GM12872 (cell line): ENCODE measurements around the gene MRPS26.

ENCODE experiments used
- TF ChIP-seq, protein P1 (sequence below): IDR thresholded peaks from 3 replicates; pipeline ENCODE4 v1.5.1; 2011; ENCODE audit warnings: low read depth, mild to moderate bottlenecking, low read length, moderate library complexity; ENCODE audit not compliant: insufficient read depth

MRPS26 gene

GRCh38 chr20:3067139-3068014 lies 21.5 kb downstream of the MRPS26 start:
- TF ChIP-seq, protein P1, sequence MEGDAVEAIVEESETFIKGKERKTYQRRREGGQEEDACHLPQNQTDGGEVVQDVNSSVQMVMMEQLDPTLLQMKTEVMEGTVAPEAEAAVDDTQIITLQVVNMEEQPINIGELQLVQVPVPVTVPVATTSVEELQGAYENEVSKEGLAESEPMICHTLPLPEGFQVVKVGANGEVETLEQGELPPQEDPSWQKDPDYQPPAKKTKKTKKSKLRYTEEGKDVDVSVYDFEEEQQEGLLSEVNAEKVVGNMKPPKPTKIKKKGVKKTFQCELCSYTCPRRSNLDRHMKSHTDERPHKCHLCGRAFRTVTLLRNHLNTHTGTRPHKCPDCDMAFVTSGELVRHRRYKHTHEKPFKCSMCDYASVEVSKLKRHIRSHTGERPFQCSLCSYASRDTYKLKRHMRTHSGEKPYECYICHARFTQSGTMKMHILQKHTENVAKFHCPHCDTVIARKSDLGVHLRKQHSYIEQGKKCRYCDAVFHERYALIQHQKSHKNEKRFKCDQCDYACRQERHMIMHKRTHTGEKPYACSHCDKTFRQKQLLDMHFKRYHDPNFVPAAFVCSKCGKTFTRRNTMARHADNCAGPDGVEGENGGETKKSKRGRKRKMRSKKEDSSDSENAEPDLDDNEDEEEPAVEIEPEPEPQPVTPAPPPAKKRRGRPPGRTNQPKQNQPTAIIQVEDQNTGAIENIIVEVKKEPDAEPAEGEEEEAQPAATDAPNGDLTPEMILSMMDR = no peak

- TF ChIP-seq, protein P1 = no peak
These were observed 22.2 kb downstream of the MRPS26 start for GRCh38 chr20:3068075-3068474.

- TF ChIP-seq, protein P1 = peak; percentile 51; the same call in 2 of the 3 replicates
These were observed 23.4 kb downstream of the MRPS26 start for GRCh38 chr20:3068986-3069900.

DNA sequence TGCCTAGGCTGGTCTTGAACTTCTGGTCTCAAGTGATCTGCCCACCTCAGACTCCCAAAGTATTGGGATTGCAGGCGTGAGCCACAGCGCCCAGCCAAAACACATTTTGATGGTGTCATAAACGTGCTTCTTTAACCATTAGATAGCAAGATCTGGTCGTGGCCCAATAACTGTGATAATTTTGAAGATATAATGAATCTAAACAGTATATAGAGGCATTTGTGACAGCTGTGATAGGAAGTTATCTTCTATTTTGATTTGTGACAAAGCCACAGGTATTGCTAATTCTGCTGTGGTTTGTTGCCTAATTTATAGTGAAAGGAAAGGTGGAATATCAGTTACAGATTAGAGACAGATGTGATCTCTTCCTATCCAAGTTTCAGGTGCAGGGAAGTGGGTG lies 24.9 kb downstream of the MRPS26 start:
- TF ChIP-seq, protein P1 = no peak

GRCh38 chr20:3071266-3071609 lies 25.4 kb downstream of the MRPS26 start:
- TF ChIP-seq, protein P1 = no peak

DNA sequence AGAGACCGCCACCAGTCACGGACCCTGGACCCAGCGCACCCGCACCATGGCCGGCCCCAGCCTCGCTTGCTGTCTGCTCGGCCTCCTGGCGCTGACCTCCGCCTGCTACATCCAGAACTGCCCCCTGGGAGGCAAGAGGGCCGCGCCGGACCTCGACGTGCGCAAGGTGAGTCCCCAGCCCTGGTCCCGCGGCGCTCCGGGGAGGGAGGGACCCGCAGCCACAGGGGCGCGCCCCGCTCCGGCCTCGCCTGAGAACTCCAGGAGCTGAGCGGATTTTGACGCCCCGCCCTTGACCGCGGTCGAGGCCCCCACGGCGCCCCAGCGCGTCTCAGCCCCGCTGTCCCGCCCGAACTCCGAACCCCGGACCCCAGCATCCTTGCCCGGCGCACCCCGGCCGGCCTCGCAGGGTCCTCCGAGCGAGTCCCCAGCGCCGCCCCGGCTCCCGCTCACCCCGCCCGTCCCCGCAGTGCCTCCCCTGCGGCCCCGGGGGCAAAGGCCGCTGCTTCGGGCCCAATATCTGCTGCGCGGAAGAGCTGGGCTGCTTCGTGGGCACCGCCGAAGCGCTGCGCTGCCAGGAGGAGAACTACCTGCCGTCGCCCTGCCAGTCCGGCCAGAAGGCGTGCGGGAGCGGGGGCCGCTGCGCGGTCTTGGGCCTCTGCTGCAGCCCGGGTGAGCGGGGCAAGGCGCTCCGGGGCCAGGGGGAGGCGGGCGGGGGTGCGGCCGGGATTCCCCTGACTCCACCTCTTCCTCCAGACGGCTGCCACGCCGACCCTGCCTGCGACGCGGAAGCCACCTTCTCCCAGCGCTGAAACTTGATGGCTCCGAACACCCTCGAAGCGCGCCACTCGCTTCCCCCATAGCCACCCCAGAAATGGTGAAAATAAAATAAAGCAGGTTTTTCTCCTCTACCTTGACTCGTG lies 26.0 kb downstream of the MRPS26 start, which contains the start of gene OXT:
Gene OXT, plus strand, starts transcription at position 11 of the 920 bp plus-strand sequence. Its CDS starts 36 bp downstream, at position 47.
- TF ChIP-seq, protein P1 = no peak
